ENCODE data around the gene DRD2. TPM values are rescaled to one million over a fixed set of nuclear protein-coding genes. Genes with fewer than 3 reads are reported as not detected.

Gene DRD2
- total RNA-seq, 1 experiment from 2014 or later = 0.44 TPM

DNA sequence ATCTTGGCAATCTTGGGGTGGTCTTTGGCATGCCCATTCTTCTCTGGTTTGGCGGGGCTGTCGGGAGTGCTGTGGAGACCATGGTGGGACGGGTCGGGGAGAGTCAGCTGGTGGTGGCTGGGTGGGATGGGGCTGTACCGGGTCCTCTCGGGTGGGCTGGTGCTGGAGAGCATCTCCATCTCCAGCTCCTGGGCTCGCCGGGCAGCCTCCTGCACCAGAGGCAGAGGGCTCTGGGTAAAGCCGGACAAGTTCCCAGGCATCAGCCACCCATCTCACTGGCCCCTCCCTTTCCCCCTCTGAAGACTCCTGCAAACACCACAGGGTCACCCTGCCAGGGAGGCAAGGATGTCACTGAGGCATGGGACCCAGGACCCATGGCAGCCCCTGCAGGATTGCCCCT, 62.5 kb downstream of the DRD2 start:
- Histone ChIP-seq H3K4me2 (ENCODE audit: insufficient read depth, insufficient read length, low read length) (no peak overlapping the region), H3K79me1 (ENCODE audit: insufficient read depth, low read depth, low read length, poor library complexity, severe bottlenecking) (no peaks in the 10 kb centered on the region), H3K18ac (ENCODE audit: insufficient read length, low read depth, low read length) (no peak overlapping the region), H3K56ac (ENCODE audit: insufficient read length, low read depth, low read length) (no peak overlapping the region), H4K20me1 (ENCODE audit: control insufficient read depth, insufficient read depth, insufficient read length) (no peaks in the 10 kb centered on the region), H3K14ac (ENCODE audit: insufficient read depth, low read length) (no peak overlapping the region), H3T11ph (ENCODE audit: low read length) (no peak overlapping the region), H3K23ac (ENCODE audit: insufficient read length, low read depth, low read length) (no peak overlapping the region), H3K4me1 (ENCODE audit: insufficient read depth, low read length) (no peaks in the 10 kb centered on the region), H2AFZ (ENCODE audit: low read length) (no peak overlapping the region), H3K27me3 (ENCODE audit: insufficient read depth, low read length) (no peaks in the 10 kb centered on the region), H2BK20ac (ENCODE audit: low read depth, low read length, poor library complexity, severe bottlenecking) (no peak overlapping the region), H2BK120ac (ENCODE audit: low read depth, low read length, poor library complexity, severe bottlenecking) (no peak overlapping the region), H3K9ac (ENCODE audit: extremely low read depth, insufficient read length, low read length) (no peak overlapping the region), H3K9me3 (ENCODE audit: control insufficient read depth, low read depth, low read length) (no peaks in the 10 kb centered on the region), H2BK12ac (ENCODE audit: insufficient read length, low read depth, low read length) (no peak overlapping the region), H4K8ac (replicated peaks; ENCODE audit: insufficient read length, low read depth, low read length) (no peak overlapping the region), H3K23me2 (ENCODE audit: insufficient read length, low read depth, low read length, poor library complexity, severe bottlenecking) (no peaks in the 10 kb centered on the region), H4K5ac (ENCODE audit: insufficient read length, low read depth, low read length) (no peak overlapping the region), H2AK5ac (ENCODE audit: insufficient read length, low read length) (no peak overlapping the region), H3K27ac (ENCODE audit: insufficient read length, low read depth, low read length) (no peak overlapping the region), H2BK15ac (ENCODE audit: low read depth, low read length) (no peak overlapping the region), H3K4ac (ENCODE audit: low read depth, low read length) (no peak overlapping the region), H4K91ac (ENCODE audit: insufficient read length, low read depth, low read length) (no peak overlapping the region), H2BK5ac (ENCODE audit: insufficient read length, low read length) (no peak overlapping the region), H3K79me2 (ENCODE audit: insufficient read depth, low read length) (no peaks in the 10 kb centered on the region)
- Mint-ChIP-seq H3K4me3 (no peak overlapping the region), H3K9me3 (no peaks in the 10 kb centered on the region), H3K4me1 (peaks cover 3 to 6% of the 10 kb centered on the region in 2 experiments; a peak in 2 of 4 replicates), H3K27ac (no peak overlapping the region), H3K36me3 (ENCODE audit: insufficient read depth in 1 of 3, low read depth in 3 of 3) (no peaks in the 10 kb centered on the region), H3K27me3 (ENCODE audit: low read depth) (peaks cover 3% of the 10 kb centered on the region; the same call in 1 of the 2 replicates)
- no peak for DNase-seq
- no CpG with 5 or more reads among the region's 9 CpGs for WGBS (ENCODE audit: extremely low coverage, insufficient read length, low lambda C conversion rate)
- no peak for TF ChIP-seq CTCF (conservative IDR thresholded peaks at IDR 0.05)

Data from H9 (cell line).